NCI-H187 (cell line): ENCODE results near the gene MIER3.

Experiments
- DNase-seq, 2 experiments: peaks; one replicate each; lab custom pipeline; 2025; lab: John Stamatoyannopoulos, UW

MIER3 gene

GRCh38 chr5:56961746-56962145 is 9.8 kb upstream of the MIER3 start:
- no peak for DNase-seq

GRCh38 chr5:56959326-56959725 is 7.4 kb upstream of the MIER3 start:
- no peak for DNase-seq

GRCh38 chr5:56958595-56958994 is 6.7 kb upstream of the MIER3 start:
- DNase-seq, result no peak

GRCh38 chr5:56954262-56954661 is 2.3 kb upstream of the MIER3 start:
- no peak for DNase-seq

- DNase-seq, result peak in 1 of 2 experiments; percentile 11
These were observed 587 bp downstream of the MIER3 start for GRCh38 chr5:56951126-56951945.

GRCh38 chr5:56950626-56951125 is 1.2 kb downstream of the MIER3 start:
- peak in 1 of 2 experiments; percentile 22 for DNase-seq

- no peak for DNase-seq
These were observed 4.9 kb downstream of the MIER3 start for GRCh38 chr5:56947052-56947451.

GRCh38 chr5:56941981-56942380 is 9.9 kb downstream of the MIER3 start:
- no peak for DNase-seq

GRCh38 chr5:56938858-56939257 is 13.1 kb downstream of the MIER3 start:
- DNase-seq, result no peak

GRCh38 chr5:56934325-56934724 is 17.6 kb downstream of the MIER3 start:
- no peak for DNase-seq

- DNase-seq, result no peak
These were observed 29.0 kb downstream of the MIER3 start for GRCh38 chr5:56922922-56923321.

GRCh38 chr5:56919942-56920662 is 31.8 kb downstream of the MIER3 start:
- DNase-seq, result no peak

- DNase-seq, result no peak
These were observed 33.9 kb downstream of the MIER3 start for GRCh38 chr5:56918054-56918453.

- DNase-seq, result no peak
These were observed 34.4 kb downstream of the MIER3 start for GRCh38 chr5:56917534-56917933.

GRCh38 chr5:56914678-56915077 is 37.2 kb downstream of the MIER3 start:
- DNase-seq, result no peak

- DNase-seq, result no peak
These were observed 38.2 kb downstream of the MIER3 start for GRCh38 chr5:56913766-56914165.

- DNase-seq, result peak in 1 of 2 experiments; percentile 97
These were observed 41.5 kb downstream of the MIER3 start for GRCh38 chr5:56910210-56910965.

- DNase-seq, result peak; percentile 97
These were observed 42.4 kb downstream of the MIER3 start, which contains the start of gene SETD9 for GRCh38 chr5:56909294-56910209. SETD9 (plus strand) TSS chr5:56909596; CDS start chr5:56909646, 50 bp downstream.

- DNase-seq, result peak in 1 of 2 experiments; percentile 64
These were observed 43.0 kb downstream of the MIER3 start for GRCh38 chr5:56908942-56909293.

GRCh38 chr5:56900858-56901578 is 50.9 kb downstream of the MIER3 start:
- peak; percentile 6 to 32 for DNase-seq

- DNase-seq, result no peak
These were observed 51.5 kb downstream of the MIER3 start for GRCh38 chr5:56900395-56900794.
